HG02943 (cell line): Measurements from ENCODE around the gene G0S2.

Experiments
- ATAC-seq: cut with Tn5 transposase; IDR thresholded peaks from one replicate; pipeline ENCODE4 v1.9.1; 2021; ENCODE audit warnings: mild to moderate bottlenecking, low read depth, moderate library complexity; ENCODE audit not compliant: unreplicated experiment

G0S2 gene

GRCh38 chr1:209710093-209710492, 34.9 kb downstream of the G0S2 start:
- ATAC-seq = no peak

- ATAC-seq = no peak
Observed at GRCh38 chr1:209710847-209711246, 35.6 kb downstream of the G0S2 start.

GRCh38 chr1:209714338-209714737, 39.1 kb downstream of the G0S2 start:
- no peak for ATAC-seq

- no peak for ATAC-seq
Observed at GRCh38 chr1:209715314-209715713, 40.1 kb downstream of the G0S2 start.

- no peak for ATAC-seq
Observed at GRCh38 chr1:209717818-209718217, 42.6 kb downstream of the G0S2 start.

GRCh38 chr1:209720326-209720725, 45.1 kb downstream of the G0S2 start:
- no peak for ATAC-seq

- ATAC-seq = no peak
Observed at GRCh38 chr1:209720826-209721225, 45.6 kb downstream of the G0S2 start.

GRCh38 chr1:209721323-209721722, 46.1 kb downstream of the G0S2 start:
- no peak for ATAC-seq

GRCh38 chr1:209723265-209723664, 48.1 kb downstream of the G0S2 start:
- no peak for ATAC-seq

- ATAC-seq = no peak
Observed at GRCh38 chr1:209723756-209724693, 48.8 kb downstream of the G0S2 start.
